A549 (cell line): ENCODE results near the gene AKR7A2.

ENCODE experiments used
- ESRRA ChIP-seq: fragments of 150-350 bp; IDR thresholded peaks from 2 replicates; pipeline ENCODE4 v1.6.1; 2014; ENCODE audit warnings: mild to moderate bottlenecking, low read length, borderline replicate concordance
- TF ChIP-seq, protein P1 (sequence below): fragments of >200 bp; sonication (Bioruptor Twin); formaldehyde crosslinking; IDR thresholded peaks from 3 replicates; pipeline ENCODE4 v1.5.1; 2016

DNA sequence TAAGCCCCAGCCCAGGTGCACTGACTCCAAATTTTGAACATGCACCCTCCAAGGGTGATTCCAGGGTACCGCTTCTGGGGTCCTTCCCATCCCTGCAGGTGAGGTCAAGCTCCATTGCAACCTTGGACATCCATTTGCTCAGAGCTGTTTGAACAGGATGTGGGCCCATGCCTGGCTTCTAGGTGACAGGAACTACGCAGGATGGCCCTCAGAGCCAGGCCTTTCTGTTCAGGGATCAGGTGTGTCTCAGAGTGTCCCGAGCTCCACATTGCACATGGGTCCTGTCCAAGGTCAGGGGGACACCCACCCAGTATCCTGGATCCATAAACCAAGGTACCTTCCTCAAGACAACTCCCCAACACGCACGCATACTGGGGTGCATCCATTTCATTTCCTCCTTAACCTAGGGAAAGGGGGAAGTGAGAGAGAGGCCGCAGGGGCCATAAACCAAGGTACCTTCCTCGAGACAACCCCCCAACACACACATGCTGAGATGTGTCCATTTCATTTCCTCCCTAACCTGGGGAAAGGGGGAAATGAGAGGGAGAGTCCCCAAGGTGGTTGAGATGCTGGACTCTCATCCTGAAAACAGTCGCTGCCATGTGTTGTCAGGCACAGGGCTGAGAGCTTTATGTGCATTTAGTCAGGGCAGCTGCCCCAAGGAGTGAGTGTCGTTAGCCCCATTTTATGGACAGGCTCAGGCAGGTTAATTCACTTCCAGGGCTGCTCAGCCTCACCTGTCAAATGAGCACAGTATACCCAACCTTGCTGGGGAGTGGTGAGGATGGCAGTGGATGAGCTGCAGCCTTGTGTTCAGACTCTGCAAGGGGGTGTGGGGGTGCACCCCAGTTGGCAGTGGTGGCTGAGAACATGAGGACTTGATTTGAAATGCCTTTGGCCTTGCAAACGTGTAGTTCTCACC, 2.3 kb upstream of the AKR7A2 start:
- TF ChIP-seq ESRRA, result no peak
- TF ChIP-seq, protein P1, sequence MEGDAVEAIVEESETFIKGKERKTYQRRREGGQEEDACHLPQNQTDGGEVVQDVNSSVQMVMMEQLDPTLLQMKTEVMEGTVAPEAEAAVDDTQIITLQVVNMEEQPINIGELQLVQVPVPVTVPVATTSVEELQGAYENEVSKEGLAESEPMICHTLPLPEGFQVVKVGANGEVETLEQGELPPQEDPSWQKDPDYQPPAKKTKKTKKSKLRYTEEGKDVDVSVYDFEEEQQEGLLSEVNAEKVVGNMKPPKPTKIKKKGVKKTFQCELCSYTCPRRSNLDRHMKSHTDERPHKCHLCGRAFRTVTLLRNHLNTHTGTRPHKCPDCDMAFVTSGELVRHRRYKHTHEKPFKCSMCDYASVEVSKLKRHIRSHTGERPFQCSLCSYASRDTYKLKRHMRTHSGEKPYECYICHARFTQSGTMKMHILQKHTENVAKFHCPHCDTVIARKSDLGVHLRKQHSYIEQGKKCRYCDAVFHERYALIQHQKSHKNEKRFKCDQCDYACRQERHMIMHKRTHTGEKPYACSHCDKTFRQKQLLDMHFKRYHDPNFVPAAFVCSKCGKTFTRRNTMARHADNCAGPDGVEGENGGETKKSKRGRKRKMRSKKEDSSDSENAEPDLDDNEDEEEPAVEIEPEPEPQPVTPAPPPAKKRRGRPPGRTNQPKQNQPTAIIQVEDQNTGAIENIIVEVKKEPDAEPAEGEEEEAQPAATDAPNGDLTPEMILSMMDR, result no peak
